ENCODE data around the gene CA6. TPM values are rescaled to one million over a fixed set of nuclear protein-coding genes. Genes with fewer than 3 reads are reported as not detected.
"Not testable (repeated sequence)": the region's sequence is repeated elsewhere in the genome, so short reads cannot be mapped to it uniquely, and the experiment has no call there.

Gene CA6
- total RNA-seq, 1 donor from 2014 or later, result not detected

DNA sequence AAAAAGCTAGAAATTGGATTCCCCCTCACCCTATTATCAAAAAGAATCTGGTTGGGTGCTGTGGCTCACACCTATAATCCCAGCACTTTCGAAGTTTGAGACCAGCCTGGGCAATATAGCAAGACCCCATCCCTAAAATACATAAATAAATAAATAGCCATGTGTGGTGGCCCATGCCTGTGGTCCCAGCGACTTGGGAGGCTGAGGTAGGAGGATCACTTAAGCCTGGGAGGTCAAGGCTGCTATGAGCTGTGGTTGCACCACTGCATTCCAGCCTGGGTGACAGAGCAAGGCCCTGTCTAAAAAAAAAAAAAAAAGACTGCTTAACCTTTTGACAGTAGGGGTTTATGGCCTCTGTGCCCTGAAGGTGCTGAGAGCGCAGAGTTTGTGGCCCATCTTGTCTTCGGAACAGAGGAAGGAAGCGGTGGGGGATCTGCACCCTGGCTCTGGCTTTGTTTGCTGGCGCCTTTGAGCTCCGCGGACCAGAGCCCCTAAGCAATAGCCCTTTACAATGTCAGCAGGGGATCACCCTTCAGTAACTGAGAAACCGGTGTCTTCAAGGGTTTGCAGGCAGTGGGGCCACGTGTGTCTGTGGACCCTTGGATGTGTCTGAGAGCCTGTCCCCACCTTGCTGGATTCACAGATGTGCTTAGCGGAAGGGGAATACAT is 58.5 kb downstream of the CA6 start:
- no peak for DNase-seq (ENCODE audit: extremely low read depth, low read depth, low spot score)

DNA sequence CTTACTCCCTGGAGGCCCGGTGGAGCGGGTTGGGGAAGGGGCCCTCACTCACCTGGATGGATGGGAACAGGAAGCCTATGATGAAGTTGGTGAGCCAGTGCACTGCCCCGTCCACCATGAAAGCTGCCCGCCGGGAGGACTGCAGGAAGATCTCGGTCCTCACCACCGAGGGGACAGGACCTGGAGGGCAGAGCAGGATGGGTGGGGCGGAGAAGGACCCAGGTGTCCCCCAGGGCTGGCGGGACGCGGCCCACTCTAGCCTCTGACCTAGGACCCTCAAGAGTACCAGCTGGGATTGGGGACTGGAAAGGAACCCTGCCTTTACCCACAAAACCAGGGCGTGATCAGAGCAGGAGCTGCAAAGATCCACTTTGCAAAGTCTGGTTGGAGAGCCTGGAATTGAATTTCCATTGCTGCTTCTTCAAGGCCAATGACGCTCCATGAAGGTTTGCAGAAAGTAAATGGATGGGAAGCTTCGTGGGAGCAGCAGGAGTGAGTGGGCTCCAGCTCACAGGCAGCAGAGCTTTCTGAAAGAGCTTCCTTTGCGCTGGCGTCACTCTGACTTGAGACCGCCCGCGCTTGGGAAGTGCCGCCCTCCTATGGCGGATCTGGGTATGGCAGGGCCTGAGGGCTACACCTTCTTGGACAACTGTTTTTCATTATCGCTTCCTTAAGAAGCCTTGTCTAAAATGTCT is 59.2 kb downstream of the CA6 start:
- no peak for DNase-seq (ENCODE audit: extremely low read depth, low read depth, low spot score)

DNA sequence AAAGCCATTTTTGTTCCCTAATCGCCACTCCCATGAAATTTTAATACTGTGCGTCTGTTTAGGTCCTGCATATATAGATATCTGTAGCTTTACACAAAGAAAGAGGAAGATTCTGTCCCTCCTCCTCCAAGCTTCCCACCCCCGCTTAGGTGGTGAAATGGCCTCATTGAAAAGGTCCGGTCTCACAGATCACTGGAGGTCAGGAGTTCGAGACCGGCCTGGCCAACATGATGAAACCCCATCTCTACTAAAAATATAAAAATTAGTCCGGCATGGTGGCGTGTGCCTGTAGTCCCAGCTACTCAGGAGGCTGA is 59.7 kb downstream of the CA6 start:
- no peak for DNase-seq (ENCODE audit: extremely low read depth, low read depth, low spot score)

DNA sequence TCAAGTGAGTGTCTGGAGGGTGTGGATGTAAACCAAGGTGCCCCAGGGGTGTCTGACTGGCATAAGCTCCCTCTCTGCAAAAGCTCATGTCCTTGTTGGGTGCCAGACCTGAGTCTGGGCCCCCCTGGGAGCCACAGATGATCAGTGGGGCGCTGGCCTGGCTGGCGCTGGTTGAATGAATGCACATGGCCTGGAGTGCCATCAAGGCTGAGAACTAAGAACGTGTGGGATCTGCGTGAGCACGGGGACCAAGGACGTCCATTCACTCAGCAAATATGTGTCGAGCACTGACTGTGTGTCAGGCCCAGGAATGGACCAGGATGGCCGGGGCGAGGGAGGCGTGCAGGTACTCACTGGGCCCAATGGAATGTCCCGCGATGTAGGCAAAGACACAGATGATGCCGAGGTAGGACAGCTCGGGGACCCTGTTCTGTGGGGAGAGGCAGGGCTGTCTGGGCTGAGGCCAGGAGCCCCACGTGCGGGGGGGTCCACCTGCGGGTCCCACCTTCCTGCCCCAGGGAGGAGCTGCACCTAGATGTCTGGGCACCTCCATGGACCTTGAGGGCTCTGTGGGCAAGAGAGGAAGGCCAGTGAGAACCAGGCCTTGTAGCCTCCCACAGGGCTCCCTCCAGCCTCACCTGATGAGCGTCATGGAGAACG is 61.4 kb downstream of the CA6 start:
- no peak for DNase-seq (ENCODE audit: extremely low read depth, low read depth, low spot score)

DNA sequence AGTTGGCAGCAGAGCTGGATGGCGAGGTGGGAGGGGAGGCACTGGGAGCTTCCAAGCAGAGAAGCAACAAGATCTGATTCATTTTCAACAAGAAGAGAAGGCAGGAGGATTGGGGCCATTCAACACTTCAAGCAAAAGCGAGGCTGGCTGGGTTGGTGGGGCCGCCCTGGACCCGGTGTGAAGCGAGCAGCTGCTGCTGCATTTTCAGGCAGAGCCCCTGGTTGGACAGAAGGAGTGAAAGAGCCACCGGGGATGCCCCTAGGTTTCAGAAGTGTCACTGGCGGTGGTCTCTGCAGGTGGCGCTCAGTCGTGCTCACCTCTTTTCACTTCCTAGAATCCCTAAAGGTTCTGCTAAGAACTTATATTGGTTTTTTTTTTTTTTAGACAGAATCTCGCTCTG is 62.6 kb downstream of the CA6 start:
- DNase-seq (ENCODE audit: extremely low read depth, low read depth, low spot score), result no peak

DNA sequence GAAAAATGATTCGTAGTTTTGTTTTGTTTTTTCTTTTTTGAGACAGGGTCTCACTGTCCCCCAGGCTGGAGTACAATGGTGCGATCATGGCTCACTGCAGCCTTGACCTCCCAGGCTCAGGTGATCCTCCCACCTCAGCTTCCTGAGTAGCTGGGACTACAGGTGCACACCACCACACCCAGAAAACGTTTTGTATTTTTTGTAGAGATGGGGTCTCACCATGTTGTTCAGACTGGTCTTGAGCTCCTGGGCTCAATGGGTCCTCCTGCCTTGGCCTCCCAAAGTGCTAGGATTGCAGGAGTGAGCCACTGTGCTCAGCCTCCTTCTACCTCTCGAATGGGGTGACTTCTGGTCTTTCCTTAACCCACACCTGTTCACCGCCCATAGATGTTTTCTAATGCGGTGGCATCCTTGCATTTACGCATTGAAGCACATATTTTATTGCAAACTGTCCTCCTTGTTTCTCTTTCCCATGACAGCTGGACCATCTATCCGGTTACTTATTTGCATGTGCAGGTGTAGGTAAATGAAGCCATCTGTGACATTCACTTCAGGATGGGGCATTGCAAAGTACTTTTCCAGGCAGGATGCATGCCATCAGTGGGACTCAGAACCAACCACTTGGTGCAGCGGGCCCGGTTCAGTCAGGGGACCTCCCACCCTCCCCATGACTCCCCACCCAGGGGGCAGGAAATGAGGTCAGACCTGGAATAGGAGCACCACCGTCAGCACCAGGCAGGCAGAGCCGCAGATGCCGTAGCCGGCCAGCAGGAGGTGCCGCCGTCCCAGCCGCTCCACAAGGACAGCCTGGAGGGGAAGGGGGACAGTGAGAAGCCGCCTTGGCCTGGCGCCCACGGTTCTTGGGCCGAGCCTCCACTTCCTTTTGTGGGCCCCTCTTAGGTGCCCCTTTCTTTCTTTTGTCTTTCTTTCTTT is 64.0 kb downstream of the CA6 start:
- no peak for DNase-seq (ENCODE audit: extremely low read depth, low read depth, low spot score)

DNA sequence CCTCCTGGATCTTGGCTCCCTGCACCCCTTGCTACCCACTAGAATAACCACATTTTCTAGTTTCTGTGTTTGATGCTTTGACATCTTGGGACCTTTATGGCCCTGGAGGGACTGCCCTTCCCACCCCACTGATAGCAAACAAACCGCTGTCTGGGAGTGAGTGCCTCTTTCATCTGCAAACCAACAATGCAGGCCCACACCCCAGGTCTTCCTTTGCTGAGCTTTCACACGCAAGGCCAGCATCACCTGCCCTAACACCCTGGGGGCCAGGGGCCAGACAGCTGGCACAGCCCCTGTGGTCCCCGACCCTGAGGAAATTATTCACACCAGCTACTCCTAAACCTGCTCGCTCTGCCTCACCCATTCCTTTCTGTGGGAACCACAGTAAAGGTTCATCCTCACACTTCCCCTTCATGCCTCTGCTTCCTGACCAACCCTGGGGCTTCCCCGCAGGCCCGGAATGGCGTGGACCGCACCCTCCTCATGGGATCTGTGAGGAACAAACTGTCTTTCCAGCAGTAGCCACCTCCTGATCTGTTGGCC is 65.2 kb downstream of the CA6 start:
- DNase-seq (ENCODE audit: extremely low read depth, low read depth, low spot score), result no peak

DNA sequence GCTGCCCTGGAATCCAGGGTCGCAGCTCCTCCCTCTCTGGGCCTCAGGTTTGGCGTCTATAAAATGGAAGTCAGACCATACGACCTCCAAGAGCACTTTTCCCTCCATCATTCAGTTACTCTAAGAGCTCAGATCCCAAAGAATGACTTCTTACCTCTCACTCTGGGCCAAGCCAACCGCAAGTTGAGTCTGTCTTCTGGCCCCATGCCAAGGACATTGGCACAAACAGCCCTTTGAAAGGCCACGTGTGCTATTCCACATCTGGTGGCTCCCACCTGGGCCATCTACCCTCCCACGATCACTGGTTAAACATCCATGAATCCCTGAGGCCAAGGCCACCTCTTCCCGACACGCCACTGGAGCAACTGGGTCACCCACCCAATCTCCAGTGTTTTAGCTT is 68.2 kb downstream of the CA6 start:
- no peak for DNase-seq (ENCODE audit: extremely low read depth, low read depth, low spot score)

DNA sequence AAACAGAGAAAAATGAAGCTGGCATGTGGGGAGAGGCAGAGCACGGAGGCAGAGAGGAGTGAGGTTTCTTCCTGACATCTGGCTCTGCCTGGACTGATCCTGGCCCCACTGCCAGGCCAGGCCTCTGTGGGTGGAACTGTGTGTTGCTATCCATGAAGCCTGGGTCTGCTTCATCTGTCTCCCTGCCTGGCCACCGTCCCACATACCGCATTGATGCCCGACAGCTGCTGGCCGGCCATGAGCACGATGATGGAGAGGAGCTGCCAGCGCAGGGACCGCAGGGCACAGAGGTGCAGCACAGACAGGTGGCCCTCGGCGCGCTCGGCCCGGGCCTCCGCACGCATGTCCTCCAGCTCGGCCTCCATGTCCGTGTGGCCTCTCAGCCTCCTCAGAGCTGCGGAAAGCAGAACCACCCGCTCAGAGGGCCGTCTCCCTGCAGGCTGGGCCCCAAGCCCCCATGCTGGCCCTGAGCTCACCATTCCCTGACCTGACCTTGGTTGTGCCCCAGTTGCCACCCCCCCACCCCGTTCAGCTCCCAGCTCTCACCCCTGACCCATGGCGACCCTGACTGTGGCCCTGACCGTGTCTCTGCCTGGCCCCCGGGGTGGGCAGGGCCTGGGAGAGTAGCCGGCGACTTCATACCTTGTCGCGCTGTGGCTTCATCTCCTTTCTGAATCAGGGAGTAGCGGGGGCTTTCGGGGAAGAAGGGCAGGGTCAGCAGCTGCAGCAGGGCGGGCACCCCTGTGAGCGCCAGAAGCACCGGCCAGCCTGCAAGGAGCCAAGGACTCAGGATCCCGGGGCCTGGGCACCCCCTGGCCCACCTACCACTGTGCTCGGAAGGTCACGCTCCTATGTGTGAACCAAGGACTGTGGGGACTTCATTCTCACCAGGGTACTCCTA is 69.1 kb downstream of the CA6 start:
- DNase-seq (ENCODE audit: extremely low read depth, low read depth, low spot score), result no peak

DNA sequence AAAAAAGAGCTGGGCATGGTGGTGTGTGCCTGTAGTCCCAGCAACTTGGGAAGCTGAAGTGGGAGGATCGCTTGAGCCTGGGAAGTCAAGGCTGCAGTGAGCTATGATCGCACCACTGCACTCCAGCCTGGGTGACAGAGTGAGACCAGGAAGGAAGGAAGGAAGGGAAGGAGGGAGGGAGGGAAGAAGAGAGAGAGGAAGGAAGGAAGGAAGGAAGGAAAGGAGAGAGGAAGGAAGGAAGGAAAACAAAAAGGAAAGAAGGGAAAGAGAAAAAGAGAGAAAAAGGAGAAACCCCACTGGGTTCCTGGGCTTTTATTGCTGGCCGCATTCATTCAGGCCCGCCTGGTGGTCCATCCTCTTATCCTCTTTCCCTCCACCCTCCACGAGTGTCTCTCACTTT is 70.8 kb downstream of the CA6 start:
- DNase-seq (ENCODE audit: extremely low read depth, low read depth, low spot score), result no peak

DNA sequence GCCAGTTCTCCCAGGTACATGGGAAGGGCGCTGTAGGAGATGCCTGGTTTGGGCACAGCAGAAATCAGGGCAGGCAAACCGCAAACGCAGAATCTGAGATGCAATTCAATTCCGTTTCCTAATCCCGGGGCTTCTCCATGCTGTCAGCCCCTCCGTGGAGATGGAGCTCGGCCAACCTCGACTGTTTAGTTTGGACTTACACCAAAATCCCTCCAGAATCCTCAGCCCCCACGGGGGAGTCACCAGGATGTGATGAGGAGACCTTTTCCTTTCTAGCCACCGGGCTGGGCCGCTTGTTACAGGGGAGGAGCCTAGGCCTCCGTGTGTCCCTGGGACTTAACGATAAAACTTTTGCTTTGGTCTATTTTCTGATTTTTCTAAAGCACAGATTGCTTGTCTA is 72.7 kb downstream of the CA6 start:
- no peak for DNase-seq (ENCODE audit: extremely low read depth, low read depth, low spot score)

DNA sequence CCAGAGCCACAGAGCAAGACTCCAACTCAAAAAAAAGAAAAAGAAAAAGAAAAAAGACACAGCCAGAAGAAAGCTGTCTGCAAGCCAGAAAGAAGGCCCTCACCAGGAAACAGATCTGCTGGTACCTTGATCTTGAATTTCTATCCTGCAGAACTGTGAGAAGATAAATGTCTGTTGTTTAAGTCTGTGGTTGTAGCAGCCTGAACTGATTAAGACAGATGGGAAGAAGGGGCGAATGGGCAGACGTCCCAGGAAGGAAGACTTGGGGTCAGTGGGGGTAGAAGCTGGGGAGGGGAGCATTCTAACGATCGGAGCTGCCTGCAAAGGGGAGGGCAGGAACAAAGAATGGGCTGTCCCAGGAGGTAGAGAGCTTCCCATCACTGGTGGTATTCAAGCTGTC is 74.2 kb downstream of the CA6 start:
- DNase-seq (ENCODE audit: extremely low read depth, low read depth, low spot score), result no peak

DNA sequence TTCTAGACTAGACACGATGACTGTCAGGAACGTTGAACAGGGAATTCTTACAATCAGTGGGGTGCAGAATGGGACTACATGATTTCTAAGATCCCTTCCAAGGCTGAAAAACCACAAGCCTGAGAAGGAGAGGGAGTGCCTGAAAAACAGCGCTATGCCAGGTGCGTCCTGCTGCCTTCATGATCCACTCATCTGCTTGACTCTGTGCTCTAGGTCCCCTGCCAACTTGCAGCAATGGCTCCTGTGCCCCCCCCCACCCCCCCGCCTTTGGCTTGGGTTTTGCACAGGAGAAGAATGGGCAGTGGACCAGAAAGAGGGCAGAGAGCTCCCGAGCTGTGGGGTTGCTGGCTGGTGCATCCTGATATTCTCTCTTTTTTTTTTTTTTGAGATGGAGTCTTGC is 74.6 kb downstream of the CA6 start:
- no peak for DNase-seq (ENCODE audit: extremely low read depth, low read depth, low spot score)

DNA sequence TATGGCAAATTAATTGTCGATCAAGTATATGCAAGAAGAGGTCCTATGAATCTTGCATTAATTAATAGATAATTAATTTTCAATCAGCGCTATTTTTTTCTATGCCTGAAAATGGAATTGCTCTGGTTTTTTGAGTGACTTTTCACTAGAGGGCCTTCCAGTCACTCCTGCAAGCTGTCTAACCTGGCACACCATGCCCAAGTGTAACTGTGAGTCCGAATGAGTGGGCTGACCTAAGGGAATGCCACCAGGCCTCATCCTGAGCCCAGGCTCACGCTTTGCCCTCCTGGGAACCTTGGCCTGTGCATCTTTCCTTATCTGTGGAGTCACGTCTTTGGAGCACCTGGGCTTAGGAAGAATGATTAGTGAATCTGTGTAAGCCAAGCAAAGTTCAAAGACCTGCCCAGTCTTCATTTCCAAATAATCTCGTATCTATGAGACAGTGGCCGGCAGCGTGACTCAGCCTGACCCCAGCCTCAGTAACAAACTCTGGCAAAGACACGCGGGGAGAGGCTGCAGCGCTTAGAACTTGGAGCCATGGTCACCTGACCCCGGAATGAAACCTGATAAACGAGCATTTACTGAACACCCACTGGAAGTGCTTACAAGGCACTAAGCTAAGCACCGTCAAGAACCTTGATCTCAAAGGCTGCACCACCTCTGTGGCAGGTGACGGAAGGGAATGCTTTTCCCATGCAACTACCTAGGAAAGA is 76.5 kb downstream of the CA6 start:
- DNase-seq (ENCODE audit: extremely low read depth, low read depth, low spot score), result not testable (repeated sequence)

DNA sequence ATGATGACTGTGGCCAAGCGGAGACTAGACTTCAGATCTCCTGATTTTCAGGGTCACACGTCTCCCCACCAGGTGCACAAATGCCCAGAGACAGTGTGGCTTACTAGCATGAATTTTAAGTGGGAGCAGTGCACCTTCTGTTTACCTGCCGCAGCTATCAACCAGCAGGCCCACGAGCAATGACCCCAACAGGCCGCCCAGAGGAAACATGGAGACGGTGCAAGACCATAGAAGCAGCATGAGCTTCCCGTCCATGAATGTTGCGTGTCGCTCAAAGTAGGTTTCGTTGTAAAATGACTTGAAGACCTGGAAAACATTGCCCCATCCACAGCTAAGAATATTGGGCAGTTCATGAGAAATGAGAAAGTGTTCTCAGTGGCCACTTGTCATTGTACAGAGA is 77.1 kb downstream of the CA6 start:
- DNase-seq (ENCODE audit: extremely low read depth, low read depth, low spot score), result no peak

Data from glomerular endothelial cell (primary cell).